Hematopoietic multipotent progenitor cell (in vitro differentiated cells): Measurements from ENCODE around the gene DOCK6. TPM values are rescaled to one million over a fixed set of nuclear protein-coding genes. Genes with fewer than 3 reads are reported as not detected.

Source experiments
- DNase-seq, 3 donors: peaks; one replicate each; pipeline ENCODE4 v3.0.0-alpha.2; 2011 to 2015; ENCODE audit warnings: low read depth in 2 of 3, low spot score in 2 of 3
- total RNA-seq: library from RNA; depleted of rRNA; stranded (reverse); fragments of >200 nt; gene quantifications from one replicate; pipeline ENCODE4 v1.2.3, GENCODE V29; 2012

DOCK6 gene
- total RNA-seq, 1 donor: 3.5 TPM

GRCh38 chr19:11279505-11280236 lies 17.3 kb upstream of the DOCK6 start:
- DNase-seq: peak; percentile 35 to 84 (median 83)

GRCh38 chr19:11278670-11279069 lies 16.3 kb upstream of the DOCK6 start:
- DNase-seq: no peak

GRCh38 chr19:11274533-11275086 lies 12.3 kb upstream of the DOCK6 start:
- no peak for DNase-seq

- no peak for DNase-seq
Measured at GRCh38 chr19:11273989-11274388, 11.7 kb upstream of the DOCK6 start.

- peak in 1 of 3 donors; percentile 24 for DNase-seq
Measured at GRCh38 chr19:11273296-11273695, 11.0 kb upstream of the DOCK6 start.

- DNase-seq: peak in 1 of 3 donors; percentile 32
Measured at GRCh38 chr19:11269408-11269807, 7.1 kb upstream of the DOCK6 start.

- peak in 2 of 3 donors; percentile 80 to 95 for DNase-seq
Measured at GRCh38 chr19:11268783-11269267, 6.5 kb upstream of the DOCK6 start.

GRCh38 chr19:11267316-11268085 lies 5.2 kb upstream of the DOCK6 start:
- no peak for DNase-seq

GRCh38 chr19:11265785-11266236 lies 3.5 kb upstream of the DOCK6 start:
- DNase-seq: no peak

- DNase-seq: no peak
Measured at GRCh38 chr19:11265177-11265784, 3.0 kb upstream of the DOCK6 start.

GRCh38 chr19:11264452-11265176 lies 2.3 kb upstream of the DOCK6 start:
- no peak for DNase-seq

- DNase-seq: no peak
Measured at GRCh38 chr19:11263726-11264125, 1.4 kb upstream of the DOCK6 start.

- no peak for DNase-seq
Measured at GRCh38 chr19:11261431-11261970, 823 bp downstream of the DOCK6 start.

- no peak for DNase-seq
Measured at GRCh38 chr19:11260996-11261395, 1.3 kb downstream of the DOCK6 start.

GRCh38 chr19:11257846-11258380 lies 4.4 kb downstream of the DOCK6 start:
- DNase-seq: no peak

GRCh38 chr19:11256189-11256588 lies 6.1 kb downstream of the DOCK6 start:
- DNase-seq: no peak

GRCh38 chr19:11254666-11255065 lies 7.7 kb downstream of the DOCK6 start:
- no peak for DNase-seq

GRCh38 chr19:11252665-11253355 lies 9.5 kb downstream of the DOCK6 start:
- no peak for DNase-seq

- DNase-seq: no peak
Measured at GRCh38 chr19:11251650-11252314, 10.5 kb downstream of the DOCK6 start.
